ENCODE data around the gene AHI1. TPM values are rescaled to one million over a fixed set of nuclear protein-coding genes. Genes with fewer than 3 reads are reported as not detected.

Gene AHI1
- polyA plus RNA-seq, 1 donor = 26.5 TPM

DNA sequence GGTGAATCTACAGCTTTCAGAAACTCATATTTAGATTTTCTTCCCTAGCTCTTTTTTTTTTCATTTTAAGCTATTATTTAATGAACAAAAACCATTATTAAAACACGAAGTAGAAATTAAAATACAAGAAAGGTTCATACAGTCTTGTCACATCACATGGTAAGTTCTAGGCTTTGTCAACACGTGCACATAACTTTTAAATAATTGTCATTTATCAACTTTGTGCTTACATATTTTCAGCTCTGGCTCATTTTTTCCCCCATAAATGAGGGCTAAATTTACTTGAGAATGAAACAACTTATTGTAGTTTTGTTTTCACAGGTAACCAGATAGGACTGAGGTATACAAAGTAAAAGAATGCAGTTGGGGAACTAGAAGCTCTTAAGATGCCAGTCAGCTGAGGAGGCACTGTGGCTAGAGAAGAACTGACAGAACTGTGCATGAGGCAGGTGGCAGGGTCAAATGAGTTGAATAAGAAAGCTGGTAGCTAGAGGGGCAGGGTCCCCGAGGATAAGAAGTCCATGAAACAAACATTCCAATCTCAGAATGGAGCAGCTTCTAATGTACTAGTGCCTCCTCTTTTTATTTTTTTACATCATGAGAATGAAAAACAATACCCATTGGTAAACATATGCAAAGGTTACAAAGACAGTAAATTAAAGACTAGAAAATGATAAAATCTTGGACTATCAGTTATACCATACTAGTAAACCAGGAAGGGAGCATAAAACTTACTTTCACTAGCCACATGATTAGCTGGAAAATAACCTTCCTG, 174.9 kb downstream of the AHI1 start:
- H3K4me1 ChIP-seq (ENCODE audit: control insufficient read depth, insufficient read depth, low read length) = no peaks in the 10 kb centered on the region
- H3K36me3 ChIP-seq (ENCODE audit: control insufficient read depth, insufficient read depth, low read length) = no peaks in the 10 kb centered on the region
- H3K4me3 ChIP-seq (ENCODE audit: low read length) = no peak overlapping the region
- no peak overlapping the region for H3K27ac ChIP-seq (ENCODE audit: low read length)
- 71% methylated on average over 1 of the region's 3 CpGs for WGBS (ENCODE audit: insufficient coverage, low lambda C conversion rate)
- H3K9me3 ChIP-seq (ENCODE audit: control insufficient read depth, low read depth, low read length) = no peaks in the 10 kb centered on the region
- no peak for DNase-seq
- H3K27me3 ChIP-seq (ENCODE audit: control insufficient read depth, insufficient read depth, low read length) = no peaks in the 10 kb centered on the region

DNA sequence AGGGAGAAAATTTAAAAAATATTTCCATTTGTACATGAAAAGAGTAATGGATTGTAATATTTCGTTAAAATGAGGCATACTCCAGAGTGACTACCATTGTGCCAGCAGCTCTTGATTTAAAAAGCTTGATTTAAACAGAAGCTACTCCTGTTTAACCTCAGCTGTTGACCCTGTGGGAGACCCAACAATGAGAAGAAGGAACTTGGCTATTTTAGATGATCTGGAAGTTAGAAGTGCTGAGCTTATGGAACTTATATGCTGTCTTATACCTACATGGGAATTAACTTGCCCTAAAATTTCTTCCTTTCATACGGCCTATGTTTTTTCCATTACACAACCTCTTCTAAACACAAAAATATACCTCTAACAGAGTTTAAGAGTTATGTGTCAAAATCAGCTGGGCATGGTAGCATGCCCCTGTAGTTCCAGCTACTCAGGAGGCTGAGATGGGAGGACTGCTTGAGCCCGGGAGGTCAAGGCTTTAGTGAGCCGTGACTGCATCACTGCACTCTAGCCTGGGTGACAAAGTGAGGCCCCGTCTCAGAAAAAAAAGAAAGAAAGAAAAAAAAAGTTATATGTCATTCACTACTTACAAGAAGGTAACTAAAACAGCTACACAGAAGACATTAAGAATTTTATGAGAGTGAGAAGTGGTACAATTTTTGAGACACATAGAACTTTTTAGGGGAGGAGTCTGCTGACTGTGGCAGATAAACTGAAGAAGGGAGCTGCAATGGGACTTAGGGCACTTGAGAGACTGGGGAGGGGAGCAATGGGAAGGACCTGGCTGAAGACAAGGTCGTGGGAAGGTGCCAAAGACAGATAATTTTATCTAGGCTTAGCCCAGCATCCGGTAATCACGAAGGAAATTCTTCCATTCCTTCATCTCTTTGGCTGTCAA, 176.6 kb downstream of the AHI1 start:
- Histone ChIP-seq H3K27ac (ENCODE audit: low read length) (no peak overlapping the region), H3K4me3 (ENCODE audit: low read length) (no peak overlapping the region), H3K27me3 (ENCODE audit: control insufficient read depth, insufficient read depth, low read length) (no peaks in the 10 kb centered on the region), H3K9me3 (ENCODE audit: control insufficient read depth, low read depth, low read length) (no peaks in the 10 kb centered on the region), H3K4me1 (ENCODE audit: control insufficient read depth, insufficient read depth, low read length) (no peaks in the 10 kb centered on the region), H3K36me3 (ENCODE audit: control insufficient read depth, insufficient read depth, low read length) (no peaks in the 10 kb centered on the region)
- 100% methylated on average over 3 of the region's 8 CpGs for WGBS (ENCODE audit: insufficient coverage, low lambda C conversion rate)
- no peak for DNase-seq

DNA sequence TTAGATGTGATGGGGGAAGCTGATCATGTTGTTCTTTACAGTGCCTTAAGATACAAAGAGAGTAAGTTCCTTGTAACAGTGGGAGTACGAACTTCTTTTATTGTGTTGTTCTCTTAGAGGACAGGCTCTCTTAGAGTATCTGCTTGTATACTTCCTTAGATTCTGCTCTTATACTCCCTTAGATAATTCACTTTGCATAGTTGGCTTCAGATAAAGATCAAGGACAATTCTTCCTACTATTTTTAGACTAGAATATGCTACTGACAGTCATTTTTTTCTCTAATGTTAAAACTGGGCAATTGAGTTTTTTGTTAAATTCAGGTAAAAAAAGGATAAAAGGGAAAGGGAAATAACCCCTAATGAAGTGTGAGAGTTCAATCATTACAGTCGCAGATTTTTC, 177.7 kb downstream of the AHI1 start:
- 92% methylated on average over 2 of the region's 2 CpGs for WGBS (ENCODE audit: insufficient coverage, low lambda C conversion rate)
- no peaks in the 10 kb centered on the region for H3K9me3 ChIP-seq (ENCODE audit: control insufficient read depth, low read depth, low read length)
- no peaks in the 10 kb centered on the region for H3K27me3 ChIP-seq (ENCODE audit: control insufficient read depth, insufficient read depth, low read length)
- no peak overlapping the region for H3K4me3 ChIP-seq (ENCODE audit: low read length)
- no peaks in the 10 kb centered on the region for H3K4me1 ChIP-seq (ENCODE audit: control insufficient read depth, insufficient read depth, low read length)
- no peak for DNase-seq
- H3K27ac ChIP-seq (ENCODE audit: low read length) = no peak overlapping the region
- no peaks in the 10 kb centered on the region for H3K36me3 ChIP-seq (ENCODE audit: control insufficient read depth, insufficient read depth, low read length)

DNA sequence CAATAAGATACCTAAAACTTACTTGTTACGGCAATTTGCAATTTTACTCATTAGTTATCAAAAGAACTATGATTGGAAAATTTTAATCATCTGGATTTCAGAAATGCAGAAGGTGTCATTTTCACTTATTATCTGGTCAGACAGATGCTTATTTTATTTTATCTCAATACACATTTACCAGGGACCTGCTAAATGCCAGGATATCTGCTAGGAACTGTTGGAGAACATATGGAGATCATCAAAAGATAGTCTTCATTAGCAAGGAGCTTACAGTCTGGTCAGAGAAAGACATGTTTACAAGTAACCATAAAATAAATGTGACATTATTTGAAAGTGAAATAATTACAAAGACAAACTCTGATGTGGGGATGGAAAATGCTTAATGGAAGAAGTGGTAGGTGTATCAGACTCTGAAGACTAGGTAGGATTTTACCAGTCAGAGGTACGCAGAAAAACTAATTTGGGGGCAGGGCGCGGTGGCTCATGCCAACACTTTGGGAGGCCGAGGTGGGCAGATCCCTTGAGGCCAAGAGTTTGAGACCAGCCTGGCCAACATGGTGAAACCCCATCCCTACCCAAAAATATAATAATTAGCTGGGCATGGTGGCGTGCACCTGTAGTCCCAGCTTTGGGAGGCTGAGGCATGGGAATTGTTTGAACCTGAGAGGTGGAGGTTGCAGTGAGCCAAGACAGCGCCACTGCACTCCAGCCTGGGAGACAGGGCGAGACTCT, 178.6 kb downstream of the AHI1 start:
- H3K9me3 ChIP-seq (ENCODE audit: control insufficient read depth, low read depth, low read length) = no peaks in the 10 kb centered on the region
- H3K4me3 ChIP-seq (ENCODE audit: low read length) = no peak overlapping the region
- H3K27ac ChIP-seq (ENCODE audit: low read length) = no peak overlapping the region
- WGBS (ENCODE audit: insufficient coverage, low lambda C conversion rate) = 100% methylated on average over 3 of the region's 8 CpGs
- no peaks in the 10 kb centered on the region for H3K27me3 ChIP-seq (ENCODE audit: control insufficient read depth, insufficient read depth, low read length)
- no peaks in the 10 kb centered on the region for H3K4me1 ChIP-seq (ENCODE audit: control insufficient read depth, insufficient read depth, low read length)
- H3K36me3 ChIP-seq (ENCODE audit: control insufficient read depth, insufficient read depth, low read length) = no peaks in the 10 kb centered on the region
- no peak for DNase-seq

DNA sequence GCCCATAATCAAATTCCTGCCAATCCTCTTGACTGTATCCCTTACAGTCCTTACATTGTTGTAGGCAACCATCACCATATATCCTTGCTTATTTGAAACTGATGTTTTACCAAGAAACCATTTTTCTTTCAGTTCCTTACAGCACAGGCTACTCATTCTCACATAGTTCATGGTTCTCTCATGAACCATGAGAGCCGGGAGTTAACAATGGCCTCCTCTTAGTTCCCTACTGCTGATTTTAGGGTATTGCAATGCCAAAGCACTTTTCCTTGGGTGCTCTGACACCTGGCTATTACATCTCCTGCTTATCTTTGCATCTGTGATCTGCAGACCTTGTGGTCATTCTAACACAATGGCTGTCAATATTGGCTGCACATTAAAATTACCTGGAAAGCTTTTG, 183.0 kb downstream of the AHI1 start:
- H3K4me3 ChIP-seq (ENCODE audit: low read length) = no peak overlapping the region
- no peak for DNase-seq
- WGBS (ENCODE audit: insufficient coverage, low lambda C conversion rate) = 100% methylated on average over 1 of the region's 1 CpG
- peaks cover 2% of the 10 kb centered on the region for H3K36me3 ChIP-seq (ENCODE audit: control insufficient read depth, insufficient read depth, low read length)
- H3K4me1 ChIP-seq (ENCODE audit: control insufficient read depth, insufficient read depth, low read length) = no peaks in the 10 kb centered on the region
- H3K27me3 ChIP-seq (ENCODE audit: control insufficient read depth, insufficient read depth, low read length) = no peaks in the 10 kb centered on the region
- no peak overlapping the region for H3K27ac ChIP-seq (ENCODE audit: low read length)
- no peaks in the 10 kb centered on the region for H3K9me3 ChIP-seq (ENCODE audit: control insufficient read depth, low read depth, low read length)

DNA sequence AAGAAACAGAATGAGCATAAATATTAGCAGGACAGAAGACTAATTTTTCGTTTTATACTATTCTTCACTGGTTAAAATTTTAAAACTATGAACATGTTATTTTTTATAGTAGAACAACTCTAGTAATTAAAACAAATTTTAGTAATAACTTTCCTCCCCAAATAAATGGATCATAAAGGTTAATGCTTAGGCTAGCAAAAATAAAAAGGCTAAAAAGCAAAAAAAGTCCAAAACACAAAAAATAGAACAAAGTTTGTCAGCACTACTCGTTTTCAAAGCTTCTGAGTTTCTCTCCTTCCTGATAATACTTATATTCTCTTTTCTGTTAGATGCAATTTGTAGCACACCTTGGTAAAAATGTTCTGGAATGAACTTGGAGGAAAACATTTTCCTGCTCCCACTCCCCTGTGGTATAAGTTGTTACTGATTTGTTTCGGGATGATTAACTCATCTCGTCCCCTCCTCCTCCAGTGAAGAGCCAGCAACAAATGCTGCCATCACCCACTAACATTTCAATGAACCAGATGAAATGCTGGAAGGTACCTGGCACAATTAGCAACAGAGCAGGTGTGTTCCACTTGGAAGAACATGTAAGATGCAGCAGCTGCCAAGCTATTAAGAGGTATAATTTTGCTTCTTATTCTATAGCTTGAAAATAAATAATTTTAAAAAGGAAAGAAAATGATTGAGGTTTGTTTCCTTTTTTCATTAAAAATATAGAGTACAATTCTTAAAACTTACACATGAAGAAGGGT, 185.9 kb downstream of the AHI1 start:
- H3K4me1 ChIP-seq (ENCODE audit: control insufficient read depth, insufficient read depth, low read length) = no peaks in the 10 kb centered on the region
- no peak overlapping the region for H3K27ac ChIP-seq (ENCODE audit: low read length)
- H3K27me3 ChIP-seq (ENCODE audit: control insufficient read depth, insufficient read depth, low read length) = no peaks in the 10 kb centered on the region
- no peak overlapping the region for H3K4me3 ChIP-seq (ENCODE audit: low read length)
- 77% methylated on average over 2 of the region's 4 CpGs for whole genome bisulfite sequencing (ENCODE audit: insufficient coverage, low lambda C conversion rate)
- H3K36me3 ChIP-seq (ENCODE audit: control insufficient read depth, insufficient read depth, low read length) = peaks cover 7% of the 10 kb centered on the region
- no peak for DNase-seq
- H3K9me3 ChIP-seq (ENCODE audit: control insufficient read depth, low read depth, low read length) = no peaks in the 10 kb centered on the region

DNA sequence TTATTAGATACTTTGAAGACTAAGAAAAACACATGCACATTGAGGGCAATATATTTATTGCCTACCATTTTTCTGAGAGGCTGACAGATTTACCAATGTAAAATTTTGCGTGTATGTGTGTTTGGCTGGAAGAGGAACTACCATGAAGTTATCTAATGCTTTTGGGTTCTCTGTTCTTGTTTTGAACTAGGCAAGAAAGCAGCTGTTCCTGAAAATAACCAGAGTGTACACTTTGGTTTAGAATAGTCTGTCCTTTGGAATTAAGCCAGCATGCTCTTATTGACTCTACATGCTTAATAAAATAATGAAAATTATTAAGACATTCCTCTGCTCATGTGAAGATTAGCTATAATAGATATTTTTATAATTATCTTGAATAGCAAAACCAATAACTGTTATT, 187.2 kb downstream of the AHI1 start:
- Histone ChIP-seq H3K9me3 (ENCODE audit: control insufficient read depth, low read depth, low read length) (no peaks in the 10 kb centered on the region), H3K4me3 (ENCODE audit: low read length) (no peak overlapping the region), H3K36me3 (ENCODE audit: control insufficient read depth, insufficient read depth, low read length) (peaks cover 7% of the 10 kb centered on the region), H3K27me3 (ENCODE audit: control insufficient read depth, insufficient read depth, low read length) (no peaks in the 10 kb centered on the region), H3K4me1 (ENCODE audit: control insufficient read depth, insufficient read depth, low read length) (no peaks in the 10 kb centered on the region), H3K27ac (ENCODE audit: low read length) (no peak overlapping the region)
- DNase-seq = no peak
- no CpG with 5 or more reads among the region's 1 CpG for WGBS (ENCODE audit: insufficient coverage, low lambda C conversion rate)

DNA sequence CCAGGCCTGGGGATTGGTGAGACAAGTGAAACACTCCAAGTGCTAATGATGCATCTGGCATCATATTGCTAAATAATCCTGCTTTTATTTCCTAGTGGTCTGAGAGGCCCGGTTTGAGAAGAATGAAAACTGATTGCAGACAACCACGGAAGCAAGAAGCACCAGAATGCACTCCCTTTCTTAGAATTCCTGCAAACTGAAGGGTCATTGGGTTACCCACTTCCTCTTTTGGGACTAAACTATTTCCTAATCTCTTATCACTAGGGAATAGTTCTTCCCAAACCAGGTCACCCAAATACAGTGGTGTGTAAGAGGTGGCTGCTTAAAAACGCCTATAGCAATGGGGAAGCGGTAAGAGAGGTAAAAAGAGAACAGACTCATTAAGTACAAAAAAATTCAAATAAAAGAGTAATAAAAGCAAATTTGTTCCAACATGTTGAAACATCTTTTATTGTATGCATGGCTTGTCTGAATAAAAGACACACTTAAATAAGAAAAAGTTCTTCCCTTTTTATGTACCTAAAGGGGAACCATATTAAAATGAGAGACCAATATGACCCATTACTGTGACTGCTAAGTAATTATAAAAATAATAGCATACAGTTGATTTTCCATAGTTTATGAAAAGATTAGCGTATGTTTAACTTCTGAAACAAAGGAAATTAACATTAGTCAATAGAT, 190.7 kb downstream of the AHI1 start:
- H3K4me1 ChIP-seq (ENCODE audit: control insufficient read depth, insufficient read depth, low read length) = no peaks in the 10 kb centered on the region
- no peak overlapping the region for H3K27ac ChIP-seq (ENCODE audit: low read length)
- H3K9me3 ChIP-seq (ENCODE audit: control insufficient read depth, low read depth, low read length) = no peaks in the 10 kb centered on the region
- WGBS (ENCODE audit: insufficient coverage, low lambda C conversion rate) = 88% methylated on average over 1 of the region's 5 CpGs
- H3K4me3 ChIP-seq (ENCODE audit: low read length) = no peak overlapping the region
- no peaks in the 10 kb centered on the region for H3K27me3 ChIP-seq (ENCODE audit: control insufficient read depth, insufficient read depth, low read length)
- H3K36me3 ChIP-seq (ENCODE audit: control insufficient read depth, insufficient read depth, low read length) = peaks cover 7% of the 10 kb centered on the region
- DNase-seq = no peak

DNA sequence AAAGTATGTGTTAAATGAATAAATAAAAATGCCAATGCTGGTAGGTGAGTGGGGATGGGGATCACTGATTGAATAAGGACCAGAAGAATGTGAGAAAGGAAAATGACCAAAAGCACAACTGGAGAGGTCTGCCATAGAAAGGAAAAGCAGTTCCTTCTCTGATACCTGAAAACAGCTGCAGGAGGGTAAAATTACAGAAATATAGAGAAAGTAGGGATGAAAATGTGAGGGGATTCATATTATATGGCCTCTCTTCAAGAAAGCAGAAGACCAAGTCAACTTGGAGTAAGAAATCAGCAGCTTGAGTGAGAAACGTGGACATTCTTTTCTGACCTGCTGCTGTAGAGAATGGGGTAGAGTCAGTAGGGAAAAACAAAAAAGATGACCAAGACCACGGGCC, 191.4 kb downstream of the AHI1 start:
- no peak overlapping the region for H3K27ac ChIP-seq (ENCODE audit: low read length)
- no peaks in the 10 kb centered on the region for H3K9me3 ChIP-seq (ENCODE audit: control insufficient read depth, low read depth, low read length)
- 85% methylated on average over 2 of the region's 2 CpGs for WGBS (ENCODE audit: insufficient coverage, low lambda C conversion rate)
- H3K36me3 ChIP-seq (ENCODE audit: control insufficient read depth, insufficient read depth, low read length) = peaks cover 7% of the 10 kb centered on the region
- no peak overlapping the region for H3K4me3 ChIP-seq (ENCODE audit: low read length)
- no peaks in the 10 kb centered on the region for H3K4me1 ChIP-seq (ENCODE audit: control insufficient read depth, insufficient read depth, low read length)
- no peak for DNase-seq
- H3K27me3 ChIP-seq (ENCODE audit: control insufficient read depth, insufficient read depth, low read length) = no peaks in the 10 kb centered on the region
